GM18502 (cell line): ENCODE results near the gene MARCHF4.

Experiments
- ATAC-seq: cut with Tn5 transposase; IDR thresholded peaks from one replicate; pipeline ENCODE4 v1.9.1; 2021; ENCODE audit warnings: mild to moderate bottlenecking; ENCODE audit not compliant: unreplicated experiment, poor library complexity

The MARCHF4 gene

DNA sequence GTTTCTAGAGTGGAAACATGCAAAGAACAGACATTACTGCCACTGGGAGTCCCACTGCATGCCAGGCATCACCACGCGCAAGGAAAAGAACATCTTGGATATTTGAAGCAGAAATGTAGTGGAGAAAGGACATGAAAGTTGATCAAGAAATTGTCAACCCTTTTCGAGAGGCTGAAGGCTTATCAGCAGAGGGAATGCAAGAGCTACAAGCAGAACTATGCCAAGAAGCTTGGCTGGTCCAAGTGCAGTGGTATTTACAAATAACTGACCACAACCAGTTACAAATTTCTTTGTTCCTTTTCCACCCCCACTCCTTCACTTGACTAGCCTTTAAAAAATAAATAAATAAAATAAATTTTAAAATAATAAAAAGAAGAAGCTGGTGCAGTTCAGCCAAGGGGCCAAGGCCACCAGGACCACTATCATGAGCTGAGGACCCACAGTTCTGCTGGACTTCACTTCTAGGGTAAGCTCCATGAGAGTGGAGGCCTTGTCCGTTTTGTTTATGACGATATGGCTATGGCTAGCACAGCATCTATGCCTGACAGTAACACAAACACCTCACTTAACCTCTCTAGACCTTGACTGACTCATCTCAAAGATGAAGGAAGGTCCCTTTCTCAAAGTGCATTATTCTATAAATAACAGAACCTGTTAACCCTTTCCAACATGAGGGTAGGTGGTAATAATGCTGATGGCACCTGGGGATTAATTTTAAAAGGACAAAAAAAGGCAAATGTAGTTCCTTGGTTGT is 20.9 kb downstream of the MARCHF4 start:
- no peak for ATAC-seq

DNA sequence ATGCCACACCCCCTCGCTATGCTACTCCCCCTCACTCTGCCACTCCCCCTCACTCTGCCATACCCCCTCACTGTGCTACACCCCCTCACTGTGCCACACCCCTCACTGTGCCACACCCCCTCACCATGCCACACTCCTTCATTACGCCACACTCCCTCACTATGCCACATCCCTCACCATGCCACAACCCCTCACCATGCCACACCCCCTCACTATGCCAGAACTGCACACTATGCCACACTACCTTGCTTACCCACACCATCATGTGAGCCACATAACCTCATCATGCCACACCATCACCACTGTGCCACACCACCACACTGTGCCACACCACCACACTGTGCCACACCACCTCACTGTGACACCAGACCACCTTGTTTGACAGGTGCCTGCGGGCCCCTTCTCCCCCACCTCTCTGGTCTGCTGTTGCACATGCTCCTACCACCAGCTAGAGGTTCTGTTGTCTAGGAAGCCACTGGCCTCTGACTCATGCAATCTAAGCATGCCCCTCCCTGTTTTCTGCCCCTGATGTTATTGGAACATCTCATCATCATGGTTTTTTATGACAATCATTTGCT is 22.0 kb downstream of the MARCHF4 start:
- ATAC-seq, result no peak

DNA sequence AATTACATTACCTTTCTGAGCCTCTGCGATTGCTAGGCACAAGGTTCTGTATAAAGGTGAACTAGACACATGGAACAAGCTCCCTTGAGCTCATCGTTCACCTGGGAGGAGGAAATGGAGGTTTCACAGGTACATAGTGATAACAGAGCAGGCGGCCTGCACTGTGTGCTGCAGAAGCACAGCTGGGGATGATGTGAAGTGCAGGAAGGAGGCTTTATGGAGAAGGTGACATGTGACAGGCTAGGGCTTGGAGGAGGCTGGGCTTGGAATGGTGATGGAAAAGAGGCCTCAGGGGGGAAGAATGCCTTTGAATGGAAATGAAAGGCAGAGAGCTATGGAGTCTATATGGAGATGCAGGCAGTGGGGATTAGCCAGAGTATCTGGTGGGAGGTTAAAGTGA is 22.9 kb downstream of the MARCHF4 start:
- no peak for ATAC-seq

DNA sequence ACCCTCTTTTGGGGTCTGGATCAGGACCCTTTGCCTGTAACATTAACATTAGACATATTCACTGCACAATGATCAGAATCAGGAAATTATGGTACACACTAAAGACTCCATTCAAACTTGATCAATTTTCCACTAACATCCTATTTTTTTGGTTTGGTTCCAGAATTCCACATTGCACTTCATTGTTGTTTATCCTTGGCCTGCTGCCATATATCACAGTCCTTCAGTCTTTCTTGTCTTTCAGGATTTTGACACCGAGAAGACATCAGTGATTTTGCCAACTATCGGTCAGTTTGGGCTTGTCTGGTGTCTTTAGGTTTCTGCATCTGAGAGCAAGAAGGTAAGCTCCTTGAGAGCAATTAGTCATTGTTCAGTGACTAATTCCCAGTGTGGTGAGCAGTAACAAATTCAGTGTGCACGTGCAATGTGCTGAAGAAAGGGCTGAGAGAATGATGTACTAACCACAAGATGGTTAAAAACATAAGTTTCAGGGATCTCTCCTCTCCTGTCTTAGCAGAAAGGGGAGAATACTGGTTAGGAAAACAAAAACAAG is 23.5 kb downstream of the MARCHF4 start:
- no peak for ATAC-seq

DNA sequence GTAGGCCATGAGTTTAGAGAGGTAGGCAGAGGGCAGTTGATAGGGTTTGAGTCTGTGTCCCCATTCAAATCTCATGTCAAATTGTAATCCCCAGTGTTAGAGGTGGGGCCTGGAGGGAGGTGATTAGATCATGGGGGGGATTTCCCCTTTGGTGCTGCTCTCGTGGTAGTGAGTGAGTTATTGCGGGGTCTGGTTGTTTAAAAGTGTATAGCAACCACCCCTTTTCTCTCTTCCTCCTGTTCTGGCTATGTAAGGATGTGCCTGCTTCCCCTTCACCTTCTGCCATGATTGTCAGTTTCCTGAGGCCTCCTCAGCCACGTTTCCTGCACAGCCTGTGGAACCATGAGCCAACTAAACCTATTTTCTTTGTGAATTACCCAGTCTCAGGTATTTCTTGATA is 25.5 kb downstream of the MARCHF4 start:
- ATAC-seq, result no peak

DNA sequence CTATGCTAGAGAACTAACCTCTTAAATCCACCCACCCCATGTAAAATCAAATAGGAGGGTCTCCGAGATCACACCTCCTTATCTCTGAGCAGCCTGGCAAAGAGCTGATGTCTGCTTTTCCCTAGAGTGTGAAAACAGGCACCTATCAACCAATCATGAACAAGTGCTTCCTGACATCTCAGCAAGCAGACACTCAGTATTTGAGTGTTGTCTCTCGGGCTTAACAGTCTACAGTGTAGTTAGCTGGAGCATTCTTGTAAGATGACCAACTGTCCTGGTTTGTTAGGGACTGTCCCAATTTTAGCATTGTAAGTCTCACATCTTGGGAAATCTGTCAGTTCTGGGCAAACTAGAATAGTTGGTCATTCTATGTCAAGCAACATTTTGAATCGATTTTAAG is 26.4 kb downstream of the MARCHF4 start:
- no peak for ATAC-seq

DNA sequence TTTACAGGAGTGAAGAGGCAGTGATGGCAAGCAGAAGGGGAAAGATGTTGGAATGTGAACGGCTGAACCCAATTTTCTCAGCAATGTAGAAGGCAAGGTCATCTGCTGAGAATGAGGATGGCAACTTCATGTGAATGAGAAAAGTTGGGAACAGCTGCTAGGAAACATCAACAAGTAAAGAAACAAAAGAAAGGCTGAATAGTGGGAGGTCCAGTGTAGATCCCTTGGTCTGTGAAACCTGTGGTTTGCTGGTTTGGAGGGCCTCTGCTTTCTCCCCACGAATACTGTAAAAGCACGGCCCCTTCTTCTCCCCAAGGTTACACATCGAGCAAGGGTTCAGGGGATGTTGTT is 27.4 kb downstream of the MARCHF4 start:
- no peak for ATAC-seq

DNA sequence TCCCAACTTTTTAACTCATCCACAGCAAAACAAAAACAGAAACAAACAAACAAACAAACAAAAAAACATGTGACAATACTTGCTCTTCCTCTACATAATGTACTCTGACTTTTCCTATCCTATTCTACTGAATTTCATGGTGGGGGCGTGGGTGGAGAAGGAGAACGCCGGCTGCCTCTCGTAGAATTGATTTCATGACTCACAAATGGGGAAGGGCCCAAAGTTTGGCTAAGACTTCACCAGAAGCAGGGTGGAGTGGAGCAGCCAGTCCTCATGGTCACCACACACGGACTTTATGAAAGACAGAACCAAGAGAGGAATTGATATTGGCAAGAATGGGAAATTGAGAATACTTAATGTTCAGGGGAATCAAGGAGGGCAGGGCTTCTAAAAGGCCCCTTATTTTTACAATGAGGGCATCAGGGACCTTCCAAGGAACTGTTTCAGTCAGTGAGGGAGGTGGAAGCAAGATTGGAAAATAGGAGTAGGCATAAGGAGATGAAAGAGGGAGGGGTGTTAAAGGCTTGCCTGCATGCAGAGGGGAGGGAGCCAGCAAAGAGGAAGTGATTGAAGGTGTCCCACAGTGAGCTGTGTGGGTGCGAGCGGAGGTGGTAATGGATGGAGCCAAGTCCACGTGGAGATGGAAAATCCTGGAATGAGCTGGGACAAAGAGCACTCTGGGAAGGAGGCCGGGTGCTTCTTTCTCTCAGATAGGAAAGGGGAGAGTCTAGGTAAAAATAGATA is 27.9 kb downstream of the MARCHF4 start:
- no peak for ATAC-seq

DNA sequence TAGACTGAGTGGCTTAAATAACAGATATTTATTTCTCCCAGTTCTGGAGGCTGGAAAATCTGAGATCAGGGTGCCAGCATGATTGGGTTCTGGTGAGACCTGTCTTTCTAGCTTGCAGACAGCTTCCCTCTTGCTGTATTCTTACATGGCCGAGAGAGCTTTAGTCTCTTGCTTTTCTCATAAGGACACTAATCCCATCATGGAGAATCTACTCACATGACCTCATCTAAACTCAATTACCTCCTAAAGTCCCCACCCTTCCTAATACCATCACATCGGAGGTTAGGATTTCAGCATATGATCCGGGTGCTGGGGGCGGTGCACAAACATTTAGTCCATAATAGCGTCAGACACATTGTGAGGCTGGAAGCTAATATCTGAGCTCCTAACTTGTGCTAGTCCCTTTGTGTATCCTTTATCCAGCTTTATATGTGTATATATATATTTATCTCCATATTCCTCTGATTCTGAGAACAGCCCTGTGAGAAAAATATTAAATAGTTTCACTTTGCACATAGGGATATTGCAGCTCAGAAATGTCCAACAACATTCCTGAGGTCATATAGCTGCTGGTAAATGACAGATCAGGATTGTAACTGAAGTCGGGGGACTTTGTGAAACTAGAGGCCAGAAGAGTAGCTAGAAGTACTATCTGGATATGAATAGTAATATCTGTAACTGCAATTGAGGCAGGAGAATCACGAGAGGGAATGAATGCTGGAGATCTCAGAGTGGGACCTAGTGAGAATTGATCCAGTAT is 28.9 kb downstream of the MARCHF4 start:
- ATAC-seq, result no peak

DNA sequence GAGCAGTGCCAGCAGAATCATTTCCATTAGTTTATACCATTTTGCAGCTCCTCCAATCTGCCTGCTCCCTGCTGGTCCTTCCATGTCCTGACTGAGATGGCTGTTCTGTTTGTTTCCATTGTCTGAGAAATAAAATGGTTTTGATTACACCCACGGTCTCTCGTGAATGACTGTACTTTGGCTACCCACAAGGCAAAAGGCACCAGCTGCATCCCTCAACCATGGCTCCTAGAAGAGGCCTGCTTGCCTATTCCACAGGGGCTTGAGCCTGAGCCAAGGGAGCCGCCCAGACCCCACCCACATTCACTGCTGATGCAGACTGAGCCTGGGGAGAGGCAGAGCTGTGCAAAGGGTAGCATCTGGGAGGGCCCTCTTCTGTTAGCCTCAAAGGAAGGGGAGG is 31.2 kb downstream of the MARCHF4 start:
- no peak for ATAC-seq

DNA sequence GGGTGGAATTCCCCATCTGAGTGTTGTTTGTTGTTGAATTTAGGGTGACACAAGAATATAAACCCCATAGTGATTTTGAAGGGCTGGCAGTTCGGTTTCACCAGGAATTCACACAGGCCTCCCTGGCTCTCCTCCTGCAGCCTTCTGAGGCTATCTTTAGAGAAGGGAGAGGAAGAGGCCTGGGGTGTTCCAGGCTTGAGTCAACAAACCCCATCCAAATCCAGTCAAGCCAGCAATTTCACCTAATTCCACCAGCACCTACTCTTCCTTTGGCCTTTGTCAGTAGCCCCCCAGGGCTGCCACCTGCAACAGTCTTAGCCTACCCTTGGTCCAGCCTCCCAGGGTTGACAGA is 32.0 kb downstream of the MARCHF4 start:
- ATAC-seq, result no peak

DNA sequence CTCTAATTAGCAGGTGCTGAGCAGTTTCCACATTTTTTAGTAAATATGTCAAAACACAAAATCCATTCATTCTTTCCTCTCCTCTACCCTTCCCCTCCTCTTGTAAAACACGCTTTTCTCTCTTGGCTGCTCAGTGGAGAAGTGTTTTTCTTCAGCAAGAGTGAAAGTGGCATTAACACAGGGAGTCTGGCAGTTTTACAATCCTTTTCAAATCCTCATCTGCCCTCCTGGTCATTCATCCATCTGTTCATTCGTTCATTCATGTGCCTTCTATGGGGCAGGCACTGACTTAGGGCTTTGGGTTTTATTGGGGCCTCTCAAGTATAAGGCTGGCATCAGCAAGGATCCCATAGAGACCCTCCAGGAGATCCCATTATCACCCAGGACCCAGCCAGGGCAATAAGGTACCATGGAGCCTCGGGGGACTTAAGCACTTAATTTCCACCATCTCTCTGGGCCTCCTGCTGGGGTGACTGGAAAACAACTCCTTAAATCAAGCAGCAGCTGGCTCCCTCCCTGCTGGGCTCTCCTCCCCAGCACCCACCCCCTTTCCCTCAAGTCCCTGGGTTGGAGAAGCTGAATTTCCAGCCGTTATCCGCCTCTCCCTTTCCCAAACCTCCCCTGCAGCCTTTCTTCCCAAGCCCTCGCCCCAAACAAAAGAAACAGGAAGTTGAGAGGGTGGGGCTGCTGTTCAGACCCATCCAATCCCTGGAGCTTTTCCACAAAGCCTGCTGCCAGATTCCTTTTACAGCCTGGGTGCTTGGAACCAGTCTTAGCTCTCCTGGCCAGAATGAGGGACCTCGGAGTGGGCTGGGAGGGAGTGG is 32.6 kb downstream of the MARCHF4 start:
- ATAC-seq, result no peak

DNA sequence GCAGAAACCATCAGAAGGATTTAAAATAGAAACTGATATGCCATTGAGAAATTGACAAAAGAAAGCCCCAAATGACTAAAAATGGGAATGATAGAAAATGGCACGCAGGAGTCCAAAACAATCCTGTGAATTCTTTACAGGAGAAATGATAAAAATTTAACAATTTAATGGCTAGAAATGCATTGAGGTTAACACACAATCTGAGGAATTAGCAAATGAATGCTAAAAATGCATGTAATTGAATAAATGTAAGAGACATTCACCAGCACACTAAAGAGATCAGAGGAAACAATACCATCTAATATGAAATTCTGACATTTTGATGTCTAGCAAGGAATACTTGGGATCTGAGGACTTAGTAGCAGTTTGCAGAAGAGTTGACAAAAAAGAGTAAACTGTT is 37.0 kb downstream of the MARCHF4 start:
- ATAC-seq, result no peak

DNA sequence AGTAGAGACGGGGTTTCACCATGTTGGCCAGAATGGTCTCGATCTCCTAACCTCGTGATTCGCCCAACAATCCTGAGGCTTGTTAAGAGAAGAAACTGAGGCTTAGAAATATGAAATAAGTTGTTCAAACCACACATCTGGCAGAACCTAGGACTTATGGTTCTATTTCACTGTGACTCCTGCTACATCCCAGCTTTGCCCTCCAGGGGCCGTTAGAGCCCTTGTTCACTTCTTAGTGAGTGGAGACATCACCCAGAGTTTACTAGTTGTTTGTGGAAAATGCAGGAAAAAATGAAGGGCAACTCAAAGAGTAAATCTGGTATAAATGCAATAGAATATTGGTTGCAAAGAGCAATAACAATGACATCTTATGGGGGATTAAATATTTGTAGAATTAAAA is 43.9 kb downstream of the MARCHF4 start:
- ATAC-seq, result no peak

DNA sequence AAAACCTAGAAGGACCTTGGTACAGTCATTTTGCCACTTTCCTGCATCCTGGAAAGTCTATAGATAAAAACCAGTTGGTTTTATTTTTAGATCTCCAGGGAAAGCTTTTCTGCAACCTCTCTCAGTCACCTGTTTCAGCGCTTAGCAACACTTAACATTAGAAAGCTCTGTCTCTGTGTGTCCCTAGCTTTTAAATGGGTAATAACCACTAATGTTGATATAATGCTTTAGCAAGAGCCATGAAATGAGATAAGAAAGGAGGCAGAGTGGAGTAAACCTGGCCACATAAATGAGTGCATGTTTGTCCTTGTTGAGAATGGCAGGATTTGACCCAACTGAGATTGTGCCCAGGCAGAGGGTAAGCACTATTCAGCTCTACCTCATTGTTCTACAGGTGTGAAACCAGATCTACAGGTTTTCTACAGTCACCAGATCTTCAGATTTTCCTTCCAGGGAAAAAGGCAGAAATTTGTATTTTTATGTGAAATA is 44.8 kb downstream of the MARCHF4 start:
- no peak for ATAC-seq
